Body of pancreas (tissue), 4 donors: ENCODE data around the gene GPNMB. TPM values are rescaled to one million over a fixed set of nuclear protein-coding genes. Genes with fewer than 3 reads are reported as not detected.

Source experiments
- ATAC-seq: fragments of 150-250 bp; one replicate; pipeline ENCODE4 v1.9.1; 2016
- DNase-seq, 4 donors: peaks; one replicate each; pipeline ENCODE4 v3.0.0-alpha.2; 2019
- H3K27ac ChIP-seq, 4 donors: fragments of 200-600 bp; sonication (generic); 1 replicate in 3 of 4; 2 replicates in 1 of 4; pipeline versions ENCODE4 v1.5.1 to v1.6.1; 2016 to 2019; ENCODE audit warnings: mild to moderate bottlenecking in 1 of 4, mixed read lengths in 1 of 4, moderate library complexity in 1 of 4
- H3K27me3 ChIP-seq, 2 donors: fragments of 200-600 bp; sonication (generic); one replicate each; pipeline ENCODE4 v1.6.0; 2016; ENCODE audit warnings: mild to moderate bottlenecking in 1 of 2
- H3K36me3 ChIP-seq, 2 donors: fragments of 200-600 bp; sonication (generic); replicated peaks in 1 of 2; 2 replicates each; pipeline ENCODE4 v1.5.1; 2016; ENCODE audit warnings: low read depth in 2 of 2; ENCODE audit not compliant: insufficient read depth in 1 of 2
- H3K4me1 ChIP-seq: fragments of 200-600 bp; sonication (generic); one replicate; pipeline ENCODE4 v1.6.0; 2016
- H3K4me3 ChIP-seq, 2 donors: fragments of 200-600 bp; sonication (generic); 1 replicate in 1 of 2; 2 replicates in 1 of 2; pipeline ENCODE4 v1.5.1; 2016 to 2019
- H3K9me3 ChIP-seq, 3 donors: fragments of 200-600 bp; sonication (generic); 1 replicate in 2 of 3; 2 replicates in 1 of 3; pipeline ENCODE4 v1.5.1; 2016
- CTCF ChIP-seq, 7 experiments: fragments of 450-650 bp in 4 of 7; fragments of 200-600 bp in 3 of 7; sonication (generic) in 3 of 7; IDR thresholded peaks; one replicate each; pipeline ENCODE4 v1.5.1; 2016 to 2019; ENCODE audit warnings: antibody characterized with exemption in 7 of 7
- POLR2A ChIP-seq, 3 donors: fragments of 450-650 bp; IDR thresholded peaks; one replicate each; pipeline ENCODE4 v1.6.1; 2016; ENCODE audit warnings: antibody characterized with exemption in 3 of 3, mild to moderate bottlenecking in 2 of 3
- WGBS, 2 donors: methylation state at CpG; one replicate each; pipeline ENCODE4 v1.1.5; 2017; 5-methylcytosine and 5-hydroxymethylcytosine counted together
- intact Hi-C: fragments of 100-400 bp; cut with DNase I; formaldehyde crosslinking; loops from one replicate; pipeline ENCODE4 v1.15.1; 2023
- total RNA-seq, 2 donors: library from RNA; depleted of rRNA; stranded (reverse); fragments of >200 nt; gene quantifications; one replicate each; pipeline ENCODE4 v1.1.0, GENCODE V29; 2016

The GPNMB gene
- total RNA-seq, 2 donors from 2014 or later, result 17.5 to 18.9 TPM

GRCh38 chr7:23290993-23291392 lies 44.4 kb downstream of the GPNMB start:
- Histone ChIP-seq H3K27ac (no peak overlapping the region), H3K4me3 (no peak overlapping the region), H3K27me3 (no peaks in the 10 kb centered on the region), H3K36me3 (no peaks in the 10 kb centered on the region), H3K4me1 (peaks cover 15% of the 10 kb centered on the region), H3K9me3 (no peaks in the 10 kb centered on the region)
- DNase-seq (no peak), ATAC-seq (no peak)
- intact Hi-C loops, result no loop called here
- WGBS, 2 donors, result 89 to 92% methylated on average over 9 of the region's 9 CpGs
- TF ChIP-seq POLR2A (IDR thresholded peaks at IDR 0.05) (no peak), CTCF (IDR thresholded peaks at IDR 0.05) (no peak)

- ATAC-seq (no peak), DNase-seq (no peak)
- no peak overlapping the region for H3K4me3 ChIP-seq
- H3K4me1 ChIP-seq, result peaks cover 15% of the 10 kb centered on the region
- intact Hi-C loops, result no loop called here
- no peaks in the 10 kb centered on the region for H3K9me3 ChIP-seq
- TF ChIP-seq CTCF (IDR thresholded peaks at IDR 0.05) (no peak), POLR2A (IDR thresholded peaks at IDR 0.05) (no peak)
- H3K27ac ChIP-seq, result no peak overlapping the region
- no peaks in the 10 kb centered on the region for H3K36me3 ChIP-seq
- 67 to 68% methylated on average over 3 of the region's 3 CpGs for WGBS, 2 donors
- no peaks in the 10 kb centered on the region for H3K27me3 ChIP-seq
Observed at GRCh38 chr7:23291957-23292560, 45.5 kb downstream of the GPNMB start.

GRCh38 chr7:23292623-23293022 lies 46.0 kb downstream of the GPNMB start:
- Histone ChIP-seq H3K4me1 (peaks cover 18% of the 10 kb centered on the region), H3K27ac (no peak overlapping the region), H3K9me3 (no peaks in the 10 kb centered on the region), H3K36me3 (no peaks in the 10 kb centered on the region), H3K4me3 (no peak overlapping the region), H3K27me3 (no peaks in the 10 kb centered on the region)
- intact Hi-C loops, result no loop called here
- WGBS, 2 donors, result 56 to 64% methylated on average over 4 of the region's 4 CpGs
- ATAC-seq (no peak), DNase-seq (no peak)
- TF ChIP-seq CTCF (IDR thresholded peaks at IDR 0.05) (no peak), POLR2A (IDR thresholded peaks at IDR 0.05) (no peak)

GRCh38 chr7:23293500-23294073 lies 47.0 kb downstream of the GPNMB start:
- no peak overlapping the region for H3K27ac ChIP-seq
- ATAC-seq (no peak), DNase-seq (no peak)
- no peak overlapping the region for H3K4me3 ChIP-seq
- no peaks in the 10 kb centered on the region for H3K27me3 ChIP-seq
- H3K4me1 ChIP-seq, result peaks cover 25% of the 10 kb centered on the region
- no peak for TF ChIP-seq CTCF (IDR thresholded peaks at IDR 0.05)
- TF ChIP-seq POLR2A (IDR thresholded peaks at IDR 0.05), result no peak
- H3K9me3 ChIP-seq, result no peaks in the 10 kb centered on the region
- WGBS, 2 donors, result 86 to 87% methylated on average over 11 to 12 of the region's 12 CpGs
- intact Hi-C loops, result no loop called here
- H3K36me3 ChIP-seq, result no peaks in the 10 kb centered on the region
